Measurements from ENCODE around the gene GON4L.
A peak's percentile ranks its signal among the peaks of the same experiment; 100 is the strongest.
"Not testable (repeated sequence)": the region's sequence is repeated elsewhere in the genome, so short reads cannot be mapped to it uniquely, and the experiment has no call there.

Gene GON4L

DNA sequence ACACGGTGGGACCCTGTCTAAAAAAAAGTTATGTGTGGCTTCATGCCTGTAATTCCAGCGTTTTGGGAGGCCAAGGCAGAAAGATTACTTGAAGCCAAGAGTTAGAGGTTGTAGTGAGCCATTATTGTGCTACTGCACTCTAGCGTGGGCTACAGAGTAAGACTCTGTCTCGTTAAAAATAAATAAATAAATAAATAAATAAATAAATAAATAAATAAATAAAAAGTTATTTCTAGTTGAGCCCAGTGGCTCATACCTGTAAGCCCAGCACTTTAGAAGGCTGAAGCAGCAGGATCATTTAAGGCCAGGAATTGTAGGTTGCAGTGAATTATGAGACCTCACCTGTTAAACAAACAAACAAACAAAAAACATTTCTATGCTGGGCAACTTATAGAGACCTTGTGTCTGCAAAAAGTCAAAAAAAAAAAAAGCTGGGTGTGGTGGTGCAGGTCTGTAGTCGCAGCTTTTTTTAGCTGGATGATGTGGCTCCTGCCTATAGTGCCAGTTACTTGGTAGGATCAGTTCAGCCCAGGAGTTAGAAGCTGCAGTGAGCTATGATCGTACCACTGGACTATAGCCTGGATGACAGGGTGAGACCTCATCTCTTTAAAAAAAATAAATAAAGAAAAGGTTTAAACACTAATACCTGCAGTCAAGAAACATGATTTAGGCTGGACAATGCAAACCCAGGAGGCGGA, 25.6 kb downstream of the GON4L start:
- DNase-seq (ENCODE audit: low read depth): no peak

- no peak for DNase-seq (ENCODE audit: low read depth)
These were observed 29.6 kb downstream of the GON4L start for GRCh38 chr1:155827450-155827849.

GRCh38 chr1:155816351-155816750, 40.7 kb downstream of the GON4L start:
- DNase-seq (ENCODE audit: low read depth): no peak

GRCh38 chr1:155813672-155814071, 43.3 kb downstream of the GON4L start:
- no peak for DNase-seq (ENCODE audit: low read depth)

- DNase-seq (ENCODE audit: low read depth): no peak
These were observed 44.1 kb downstream of the GON4L start for GRCh38 chr1:155812878-155813277.

DNA sequence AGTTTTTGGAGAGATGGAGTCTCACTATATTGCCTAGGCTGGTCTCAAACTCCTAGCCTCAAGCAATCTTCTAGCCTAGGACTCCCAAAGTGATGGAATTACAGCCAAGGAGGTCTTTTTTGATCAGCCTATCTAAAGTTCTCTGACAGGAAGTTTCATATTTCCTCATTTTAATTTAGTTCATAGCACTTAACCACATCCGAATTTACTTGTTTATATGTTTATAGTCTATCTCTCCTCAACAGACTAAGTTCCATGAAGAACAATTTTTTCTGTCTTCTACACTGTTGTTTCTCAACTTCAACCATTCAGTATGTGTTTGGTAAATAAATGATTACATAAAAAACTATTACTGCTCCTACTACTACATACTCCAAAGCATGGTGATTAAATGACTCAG, 47.9 kb downstream of the GON4L start:
- no peak for DNase-seq (ENCODE audit: low read depth)

- no peak for DNase-seq (ENCODE audit: low read depth)
These were observed 55.9 kb downstream of the GON4L start for GRCh38 chr1:155801149-155801548.

DNA sequence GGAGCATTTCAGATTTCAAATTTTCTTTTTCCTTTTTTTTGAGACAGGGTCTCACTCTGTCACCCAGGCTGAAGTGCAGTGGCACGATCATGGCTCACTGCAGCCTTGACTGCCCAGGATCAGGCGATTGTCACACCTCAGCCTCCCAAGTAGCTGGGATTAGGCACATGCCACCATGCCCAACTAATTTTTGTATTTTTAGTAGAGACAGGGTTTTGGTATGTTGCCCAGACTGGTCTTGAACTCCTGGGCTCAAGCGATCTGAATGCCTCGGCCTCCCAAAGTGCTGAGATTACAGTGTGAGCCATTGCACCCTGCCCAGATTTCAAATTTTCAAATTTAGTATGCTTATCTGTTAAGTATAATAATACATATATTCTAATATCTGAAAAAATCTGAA, 61.4 kb downstream of the GON4L start:
- not testable (repeated sequence) for DNase-seq (ENCODE audit: low read depth)

- no peak for DNase-seq (ENCODE audit: low read depth)
These were observed 62.3 kb downstream of the GON4L start for GRCh38 chr1:155794605-155795245.

- DNase-seq (ENCODE audit: low read depth): no peak
These were observed 63.8 kb downstream of the GON4L start for GRCh38 chr1:155793213-155793612.

DNA sequence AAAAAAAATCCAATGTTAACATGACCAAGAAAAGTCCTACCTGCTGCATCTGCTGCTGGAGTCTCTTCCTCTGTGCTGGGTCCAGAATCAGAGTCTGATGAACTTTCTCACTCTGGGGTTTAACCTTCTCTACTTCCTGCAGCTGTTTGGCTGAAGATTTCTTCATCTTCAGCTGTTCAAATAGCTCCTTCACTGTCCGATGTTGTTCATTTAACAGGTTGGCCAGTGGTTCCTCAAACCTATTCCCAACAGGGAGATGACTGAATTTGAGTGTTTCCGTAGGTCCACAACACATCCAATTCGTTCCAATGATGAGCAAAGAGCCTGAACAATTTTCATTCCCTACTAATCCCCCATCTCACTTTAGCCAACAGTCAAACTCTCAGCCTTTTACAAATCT, 79.4 kb downstream of the GON4L start:
- DNase-seq (ENCODE audit: low read depth): no peak

DNA sequence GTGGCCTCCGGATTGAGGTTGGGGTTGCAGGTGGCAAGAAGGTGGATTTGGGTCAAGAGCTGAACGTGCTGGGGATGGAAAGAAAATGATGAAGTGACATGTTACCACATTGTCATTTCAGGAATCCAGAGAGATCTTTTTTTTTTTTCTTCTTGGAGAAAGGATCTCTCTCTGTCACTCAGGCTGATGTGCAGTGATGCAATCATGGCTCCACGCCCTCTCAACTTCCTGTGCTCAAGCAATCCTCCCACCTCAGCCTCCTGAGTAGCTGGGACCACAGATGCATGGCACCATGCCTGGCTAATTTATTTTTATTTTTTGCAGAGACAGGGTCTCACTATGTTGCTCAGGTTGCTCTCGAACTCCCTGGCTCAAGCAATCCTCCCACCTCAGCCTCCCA, 80.6 kb downstream of the GON4L start:
- no peak for DNase-seq (ENCODE audit: low read depth)

DNA sequence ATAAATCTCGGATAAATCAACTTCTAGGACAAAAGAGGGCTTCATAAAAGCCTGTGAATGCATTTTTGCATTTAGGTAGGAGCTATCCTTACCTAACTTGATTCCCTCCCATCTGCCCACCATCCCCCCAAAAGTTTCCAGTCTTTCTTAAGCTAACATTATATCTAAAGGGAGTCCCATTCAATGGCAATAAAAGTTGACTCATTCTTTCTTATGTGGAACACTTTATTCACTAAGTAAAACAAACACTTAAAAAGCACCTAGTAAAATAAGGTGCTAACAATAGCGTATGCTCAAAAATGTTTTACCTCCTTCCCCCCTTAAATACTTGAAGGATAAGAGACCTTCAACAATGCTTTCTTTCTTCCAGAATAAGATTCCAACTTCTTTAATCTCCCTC, 83.8 kb downstream of the GON4L start:
- DNase-seq (ENCODE audit: low read depth): no peak

DNA sequence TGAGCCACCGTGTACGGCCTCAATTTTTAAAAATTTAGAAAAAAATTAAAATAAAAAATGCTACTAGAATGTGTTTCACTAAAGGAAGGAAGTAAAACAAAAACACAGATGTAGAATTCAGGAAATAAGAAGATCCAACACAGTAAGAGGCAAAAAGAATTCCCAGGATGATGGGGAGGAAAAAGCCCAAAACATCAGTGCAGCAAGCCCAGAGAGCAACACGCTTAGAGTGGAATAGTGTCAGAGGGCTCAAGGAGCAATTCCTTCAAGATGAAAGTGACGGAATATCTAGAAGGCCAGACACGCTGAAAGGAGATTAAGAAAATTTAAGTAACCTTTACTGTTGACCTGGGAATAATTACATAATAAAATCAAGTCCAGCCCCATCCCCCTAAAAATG, 87.8 kb downstream of the GON4L start:
- no peak for DNase-seq (ENCODE audit: low read depth)

- DNase-seq (ENCODE audit: low read depth): not testable (repeated sequence)
These were observed 89.5 kb downstream of the GON4L start for GRCh38 chr1:155767399-155767989.

DNA sequence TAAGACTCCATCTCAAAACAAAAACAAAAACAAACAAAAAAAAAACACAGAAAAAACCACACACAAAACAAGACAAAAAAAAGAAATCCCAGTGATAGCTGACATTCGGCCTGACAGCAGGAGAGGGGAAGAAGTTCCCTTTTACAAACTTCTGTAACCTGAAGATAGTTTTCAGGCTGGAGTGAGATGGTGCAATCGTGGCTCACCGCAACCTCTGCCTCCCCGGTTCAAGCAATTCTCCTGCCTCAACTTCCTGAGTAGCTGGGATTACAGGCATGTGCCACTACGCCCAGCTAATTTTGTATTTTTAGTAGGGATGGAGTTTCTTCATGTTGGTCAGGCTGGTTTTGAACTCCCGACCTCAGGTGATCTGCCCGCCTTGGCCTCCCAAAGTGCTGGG, 93.0 kb downstream of the GON4L start:
- DNase-seq (ENCODE audit: low read depth): not testable (repeated sequence)

GRCh38 chr1:155763090-155763815, 93.8 kb downstream of the GON4L start:
- not testable (repeated sequence) for DNase-seq (ENCODE audit: low read depth)

GRCh38 chr1:155761736-155762405, 95.1 kb downstream of the GON4L start:
- DNase-seq (ENCODE audit: low read depth): peak; percentile 74

GRCh38 chr1:155760751-155761475, 96.1 kb downstream of the GON4L start:
- no peak for DNase-seq (ENCODE audit: low read depth)

DNA sequence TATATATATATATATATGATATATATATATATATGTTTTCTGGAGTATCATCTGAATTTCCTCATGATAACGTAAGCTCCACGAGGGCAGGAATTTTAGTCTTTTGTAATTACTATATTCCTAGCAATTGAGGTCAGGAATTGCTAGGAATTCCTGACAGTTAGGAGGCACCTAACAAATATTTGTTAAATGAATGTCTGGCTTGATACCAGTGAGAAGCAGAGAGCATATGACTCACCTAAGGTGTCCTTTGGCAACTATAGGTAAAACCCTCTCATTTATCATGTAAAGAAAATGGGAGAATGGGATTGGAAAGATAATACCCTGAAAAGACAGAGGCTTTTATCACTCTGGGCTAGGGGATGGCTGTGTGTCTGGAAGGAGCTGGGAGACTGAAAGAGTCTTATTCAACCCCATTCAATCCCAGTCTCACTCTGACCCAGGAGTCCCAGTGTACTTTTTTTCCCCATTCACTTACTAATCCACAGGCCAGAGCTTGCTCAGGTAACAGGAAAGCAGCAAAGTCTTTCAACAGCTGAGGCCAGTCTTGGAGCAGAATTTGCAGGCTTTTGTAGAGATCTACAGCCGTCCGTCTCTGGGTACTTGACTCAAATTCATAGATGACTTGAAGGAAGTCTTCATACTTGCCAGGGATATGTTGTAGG, 96.9 kb downstream of the GON4L start:
- DNase-seq (ENCODE audit: low read depth): no peak

- not testable (repeated sequence) for DNase-seq (ENCODE audit: low read depth)
These were observed 98.0 kb downstream of the GON4L start for GRCh38 chr1:155759017-155759416.

Data from CMK (cell line).